ENCODE data around the gene NMNAT1. TPM values are rescaled to one million over a fixed set of nuclear protein-coding genes. Genes with fewer than 3 reads are reported as not detected.
"Not testable (repeated sequence)": the region's sequence is repeated elsewhere in the genome, so short reads cannot be mapped to it uniquely, and the experiment has no call there.

The NMNAT1 gene
- total RNA-seq, 2 experiments from 2014 or later, result 7.8 to 9.9 TPM

- POLR2A ChIA-PET, result no interaction called here
- Mint-ChIP-seq H3K4me1 (ENCODE audit: low read depth) (no peaks in the 10 kb centered on the region), H3K36me3 (no peaks in the 10 kb centered on the region), H3K4me3 (no peak overlapping the region), H3K9me3 (no peaks in the 10 kb centered on the region), H3K27ac (no peak overlapping the region), H3K27me3 (no peaks in the 10 kb centered on the region)
- CTCF ChIA-PET, result interaction anchor here (1.1 kb wide), 1 partner anchor 9 kb away, joined by 3 read pairs; no protein-coding TSS in a partner anchor
- intact Hi-C loops (cut with micrococcal nuclease), result no loop called here
- no peak for DNase-seq
These were observed 82.1 kb downstream of the NMNAT1 start for GRCh38 chr1:10025354-10025753.

GRCh38 chr1:10027027-10027426 is 83.8 kb downstream of the NMNAT1 start:
- intact Hi-C loops (cut with micrococcal nuclease), result no loop called here
- H3K27ac Mint-ChIP-seq, result no peak overlapping the region
- H3K27me3 Mint-ChIP-seq, result no peaks in the 10 kb centered on the region
- no peak for DNase-seq
- no peak overlapping the region for H3K4me3 Mint-ChIP-seq
- H3K4me1 Mint-ChIP-seq (ENCODE audit: low read depth), result peaks cover under 1% of the 10 kb centered on the region
- ChIA-PET POLR2A (no interaction called here), CTCF (no interaction called here)
- no peaks in the 10 kb centered on the region for H3K9me3 Mint-ChIP-seq
- no peaks in the 10 kb centered on the region for H3K36me3 Mint-ChIP-seq

- H3K27ac Mint-ChIP-seq; POLR2A ChIA-PET; DNase-seq; H3K27me3 Mint-ChIP-seq; H3K9me3 Mint-ChIP-seq; H3K36me3 Mint-ChIP-seq; CTCF ChIA-PET; intact Hi-C loops (cut with micrococcal nuclease); H3K4me3 Mint-ChIP-seq: not testable (repeated sequence)
- peaks cover 11% of the 10 kb centered on the region for H3K4me1 Mint-ChIP-seq (ENCODE audit: low read depth)
These were observed 85.8 kb downstream of the NMNAT1 start for GRCh38 chr1:10028956-10029500.

- intact Hi-C loops (cut with micrococcal nuclease), result no loop called here
- POLR2A ChIA-PET, result no interaction called here
- CTCF ChIA-PET, result no interaction called here
- Mint-ChIP-seq H3K4me1 (ENCODE audit: low read depth) (peaks cover 23% of the 10 kb centered on the region), H3K36me3 (peaks cover 2% of the 10 kb centered on the region), H3K4me3 (no peak overlapping the region), H3K27me3 (no peaks in the 10 kb centered on the region), H3K27ac (no peak overlapping the region), H3K9me3 (no peaks in the 10 kb centered on the region)
- DNase-seq, result no peak
These were observed 88.2 kb downstream of the NMNAT1 start for GRCh38 chr1:10031461-10031860.

- intact Hi-C loops (cut with micrococcal nuclease), result loop anchor here (1.0 to 2.0 kb wide), 9 partner anchors 89 to 443 kb away; partner anchors contain the start of genes CENPS, CTNNBIP1, LZIC and NMNAT1
- H3K27me3 Mint-ChIP-seq, result no peaks in the 10 kb centered on the region
- peaks cover 2% of the 10 kb centered on the region for H3K36me3 Mint-ChIP-seq
- peaks cover 23% of the 10 kb centered on the region for H3K4me1 Mint-ChIP-seq (ENCODE audit: low read depth)
- H3K27ac Mint-ChIP-seq, result peak within 1 kb of the TSS; percentile 89
- no peaks in the 10 kb centered on the region for H3K9me3 Mint-ChIP-seq
- ChIA-PET POLR2A (interaction anchor here (1.6 kb wide), 1 partner anchor 90 kb away, joined by 6 read pairs; the partner anchor contains the start of genes LZIC and NMNAT1), CTCF (interaction anchor here (0.8 to 2.0 kb wide), 4 partner anchors 70 to 118 kb away, joined by 3 to 6 read pairs (median 4); partner anchors contain the start of genes LZIC and NMNAT1)
- peak; percentile 99 for DNase-seq
- peak within 1 kb of the TSS; percentile 95 for H3K4me3 Mint-ChIP-seq
These were observed 89.5 kb downstream of the NMNAT1 start, which contains the start of gene UBE4B for GRCh38 chr1:10032590-10033358. Gene UBE4B (plus strand): TSS chr1:10032958. CDS start chr1:10033671, 713 bp downstream.

GRCh38 chr1:10033359-10033845 is 90.1 kb downstream of the NMNAT1 start:
- CTCF ChIA-PET, result interaction anchor here (0.8 to 2.0 kb wide), 4 partner anchors 69 to 119 kb away, joined by 3 to 6 read pairs (median 4); partner anchors contain the start of genes LZIC and NMNAT1
- peaks cover 23% of the 10 kb centered on the region for H3K4me1 Mint-ChIP-seq (ENCODE audit: low read depth)
- H3K27ac Mint-ChIP-seq, result peak overlapping the region; percentile 89
- intact Hi-C loops (cut with micrococcal nuclease), result loop anchor here (1.0 to 2.0 kb wide), 6 partner anchors 90 to 397 kb away; partner anchors contain the start of genes CENPS, LZIC, NMNAT1 and PGD
- no peaks in the 10 kb centered on the region for H3K27me3 Mint-ChIP-seq
- H3K9me3 Mint-ChIP-seq, result no peaks in the 10 kb centered on the region
- peaks cover 2% of the 10 kb centered on the region for H3K36me3 Mint-ChIP-seq
- POLR2A ChIA-PET, result interaction anchor here (1.6 kb wide), 1 partner anchor 91 kb away, joined by 6 read pairs; the partner anchor contains the start of genes LZIC and NMNAT1
- no peak for DNase-seq
- peak overlapping the region; percentile 95 for H3K4me3 Mint-ChIP-seq

Small RNA genes lying within 50 kb of the gene (microRNA-seq; reads per million reads assigned to microRNA genes)
- 4.3 reads per million, percentile 7 among the genes with 10 or more reads in this experiment for gene MIR5697 (ENCODE audit: borderline microRNAs expressed, borderline number of aligned reads, borderline replicate concordance)

Other genes starting within 250 kb of the NMNAT1 start
- 10 to 100 TPM; 33.6 to 34.1 TPM for gene CLSTN1, start 119.5 kb upstream of the NMNAT1 start, total RNA-seq
- 10 to 100 TPM; 11.0 to 13.2 TPM for gene CTNNBIP1, start 33.2 kb upstream of the NMNAT1 start, total RNA-seq
- 10 to 100 TPM; 22.0 to 22.8 TPM for gene LZIC, start 84 bp upstream of the NMNAT1 start, total RNA-seq
- gene RBP7, start 53.8 kb downstream of the NMNAT1 start, total RNA-seq, result not detected
- 10 to 100 TPM; 24.3 to 25.3 TPM for gene UBE4B, start 89.5 kb downstream of the NMNAT1 start, total RNA-seq

All from activated CD4-positive, alpha-beta memory T cell treated with anti-CD3 and anti-CD28 coated beads for 36 hours (primary cell).